ENCODE data around the gene HIBCH. TPM values are rescaled to one million over a fixed set of nuclear protein-coding genes. Genes with fewer than 3 reads are reported as not detected.

Gene HIBCH
- total and polyA plus RNA-seq, 2 of the 13 experiments (the other 11 are each of a cell fraction or from before 2014, with no cell fraction given), result 18.8 to 49.5 TPM

DNA sequence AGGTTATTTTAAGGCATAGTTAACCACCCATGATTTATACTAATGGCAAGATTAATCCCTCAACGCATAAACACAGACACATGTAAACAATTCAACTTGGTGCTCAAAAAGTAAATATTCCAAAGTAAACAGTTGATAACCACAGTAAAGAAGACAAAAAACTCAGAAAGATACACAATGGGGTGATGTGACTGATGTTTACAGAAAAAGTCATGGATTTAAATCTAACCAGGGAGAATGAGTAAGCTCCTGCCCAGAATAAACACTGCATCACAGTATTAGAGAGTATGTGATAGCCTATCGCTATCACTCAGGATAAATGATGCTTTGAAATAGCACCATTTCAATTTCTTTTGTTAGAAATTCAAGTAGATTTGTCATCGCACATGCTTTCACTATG is 49.3 kb downstream of the HIBCH start:
- POLR2A ChIA-PET, result no interaction called here
- Histone ChIP-seq H3K36me3 (replicated peaks in 1 of 2; ENCODE audit: control insufficient read depth in 1 of 2, insufficient read depth in 2 of 2, low read length in 2 of 2) (no peaks in the 10 kb centered on the region), H3K27me3 (ENCODE audit: control insufficient read depth in 1 of 2, insufficient read depth in 2 of 2, low read length in 2 of 2) (no peaks in the 10 kb centered on the region), H3K4me3 (replicated peaks in 1 of 3; ENCODE audit: insufficient read depth in 1 of 3, low read depth in 2 of 3, low read length in 3 of 3) (no peak overlapping the region), H3K27ac (ENCODE audit: extremely low read length, insufficient read depth, low read length) (no peak overlapping the region), H3K79me2 (ENCODE audit: insufficient read depth, low read length) (no peaks in the 10 kb centered on the region), H4K20me1 (ENCODE audit: insufficient read depth, low read length) (0 out of 2 replicates have a peak, but pooled peaks cover 4% of the 10 kb centered on the region), H3K4me1 (ENCODE audit: insufficient read depth, low read length) (peaks cover 15% of the 10 kb centered on the region; the same call in 1 of the 2 replicates), H3K9me3 (ENCODE audit: low read length) (no peaks in the 10 kb centered on the region), H2AFZ (ENCODE audit: low read length) (no peak overlapping the region), H3K9ac (ENCODE audit: insufficient read depth, low read depth, low read length) (no peak overlapping the region), H3K4me2 (ENCODE audit: low read depth, low read length) (no peak overlapping the region)
- no peak for FAIRE-seq
- BruUV-seq (replicated peaks), result no TSS peak
- in situ Hi-C loops (cut with HindIII; ENCODE audit: extremely low pct_ligation_motif_present, low pct_unique_long_range_greater_than_20kb), result no loop called here
- peak; percentile 72 for ATAC-seq
- CTCF ChIA-PET (ENCODE audit: low intra/inter-chr PET ratio, low total read pairs), result no interaction called here
- intact Hi-C loops (cut with micrococcal nuclease; ENCODE audit: unreplicated experiment), result no loop called here
- peak; percentile 56 for DNase-seq (ENCODE audit: low spot score)
- 76% methylated on average over 3 of the region's 3 CpGs for WGBS (ENCODE audit: low lambda C conversion rate)
- TF ChIP-seq, protein P1, sequence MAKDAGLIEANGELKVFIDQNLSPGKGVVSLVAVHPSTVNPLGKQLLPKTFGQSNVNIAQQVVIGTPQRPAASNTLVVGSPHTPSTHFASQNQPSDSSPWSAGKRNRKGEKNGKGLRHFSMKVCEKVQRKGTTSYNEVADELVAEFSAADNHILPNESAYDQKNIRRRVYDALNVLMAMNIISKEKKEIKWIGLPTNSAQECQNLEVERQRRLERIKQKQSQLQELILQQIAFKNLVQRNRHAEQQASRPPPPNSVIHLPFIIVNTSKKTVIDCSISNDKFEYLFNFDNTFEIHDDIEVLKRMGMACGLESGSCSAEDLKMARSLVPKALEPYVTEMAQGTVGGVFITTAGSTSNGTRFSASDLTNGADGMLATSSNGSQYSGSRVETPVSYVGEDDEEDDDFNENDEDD (CRISPR knock-in tag; IDR thresholded peaks at IDR 0.05; ENCODE audit: borderline replicate concordance), result no peak
- TF ChIP-seq, protein P2, sequence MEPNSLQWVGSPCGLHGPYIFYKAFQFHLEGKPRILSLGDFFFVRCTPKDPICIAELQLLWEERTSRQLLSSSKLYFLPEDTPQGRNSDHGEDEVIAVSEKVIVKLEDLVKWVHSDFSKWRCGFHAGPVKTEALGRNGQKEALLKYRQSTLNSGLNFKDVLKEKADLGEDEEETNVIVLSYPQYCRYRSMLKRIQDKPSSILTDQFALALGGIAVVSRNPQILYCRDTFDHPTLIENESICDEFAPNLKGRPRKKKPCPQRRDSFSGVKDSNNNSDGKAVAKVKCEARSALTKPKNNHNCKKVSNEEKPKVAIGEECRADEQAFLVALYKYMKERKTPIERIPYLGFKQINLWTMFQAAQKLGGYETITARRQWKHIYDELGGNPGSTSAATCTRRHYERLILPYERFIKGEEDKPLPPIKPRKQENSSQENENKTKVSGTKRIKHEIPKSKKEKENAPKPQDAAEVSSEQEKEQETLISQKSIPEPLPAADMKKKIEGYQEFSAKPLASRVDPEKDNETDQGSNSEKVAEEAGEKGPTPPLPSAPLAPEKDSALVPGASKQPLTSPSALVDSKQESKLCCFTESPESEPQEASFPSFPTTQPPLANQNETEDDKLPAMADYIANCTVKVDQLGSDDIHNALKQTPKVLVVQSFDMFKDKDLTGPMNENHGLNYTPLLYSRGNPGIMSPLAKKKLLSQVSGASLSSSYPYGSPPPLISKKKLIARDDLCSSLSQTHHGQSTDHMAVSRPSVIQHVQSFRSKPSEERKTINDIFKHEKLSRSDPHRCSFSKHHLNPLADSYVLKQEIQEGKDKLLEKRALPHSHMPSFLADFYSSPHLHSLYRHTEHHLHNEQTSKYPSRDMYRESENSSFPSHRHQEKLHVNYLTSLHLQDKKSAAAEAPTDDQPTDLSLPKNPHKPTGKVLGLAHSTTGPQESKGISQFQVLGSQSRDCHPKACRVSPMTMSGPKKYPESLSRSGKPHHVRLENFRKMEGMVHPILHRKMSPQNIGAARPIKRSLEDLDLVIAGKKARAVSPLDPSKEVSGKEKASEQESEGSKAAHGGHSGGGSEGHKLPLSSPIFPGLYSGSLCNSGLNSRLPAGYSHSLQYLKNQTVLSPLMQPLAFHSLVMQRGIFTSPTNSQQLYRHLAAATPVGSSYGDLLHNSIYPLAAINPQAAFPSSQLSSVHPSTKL (CRISPR knock-in tag; IDR thresholded peaks at IDR 0.05), result peak; percentile 83
- TF ChIP-seq CREM (IDR thresholded peaks at IDR 0.05) (0 out of 2 replicates have a peak, but pooled peaks have one; percentile 11), CREM (CRISPR knock-in tag; IDR thresholded peaks at IDR 0.05) (no peak), RBFOX2 (IDR thresholded peaks at IDR 0.05; ENCODE audit: low read depth, low read length) (no peak), FOXK2 (IDR thresholded peaks at IDR 0.05) (peak; percentile 53; the same call in 1 of the 2 replicates), REL (CRISPR knock-in tag; conservative IDR thresholded peaks at IDR 0.05) (no peak), PLRG1 (conservative IDR thresholded peaks at IDR 0.05) (no peak), CBX2 (IDR thresholded peaks at IDR 0.05; ENCODE audit: low read depth, low read length) (no peak), CBX2 (CRISPR knock-in tag; IDR thresholded peaks at IDR 0.05; ENCODE audit: low read depth) (no peak), ZNF75D (CRISPR knock-in tag; IDR thresholded peaks at IDR 0.05; ENCODE audit: borderline replicate concordance) (no peak), YEATS2 (CRISPR knock-in tag; IDR thresholded peaks at IDR 0.05; ENCODE audit: borderline replicate concordance) (no peak), ZNF333 (CRISPR knock-in tag; IDR thresholded peaks at IDR 0.05; ENCODE audit: borderline replicate concordance) (no peak), NFKBIZ (CRISPR knock-in tag; IDR thresholded peaks at IDR 0.05) (no peak), RFX1 (IDR thresholded peaks at IDR 0.05) (no peak), MIER3 (CRISPR knock-in tag; IDR thresholded peaks at IDR 0.05; ENCODE audit: borderline replicate concordance) (peak; percentile 78; the same call in 1 of the 2 replicates)
- TF ChIP-seq, protein P3, sequence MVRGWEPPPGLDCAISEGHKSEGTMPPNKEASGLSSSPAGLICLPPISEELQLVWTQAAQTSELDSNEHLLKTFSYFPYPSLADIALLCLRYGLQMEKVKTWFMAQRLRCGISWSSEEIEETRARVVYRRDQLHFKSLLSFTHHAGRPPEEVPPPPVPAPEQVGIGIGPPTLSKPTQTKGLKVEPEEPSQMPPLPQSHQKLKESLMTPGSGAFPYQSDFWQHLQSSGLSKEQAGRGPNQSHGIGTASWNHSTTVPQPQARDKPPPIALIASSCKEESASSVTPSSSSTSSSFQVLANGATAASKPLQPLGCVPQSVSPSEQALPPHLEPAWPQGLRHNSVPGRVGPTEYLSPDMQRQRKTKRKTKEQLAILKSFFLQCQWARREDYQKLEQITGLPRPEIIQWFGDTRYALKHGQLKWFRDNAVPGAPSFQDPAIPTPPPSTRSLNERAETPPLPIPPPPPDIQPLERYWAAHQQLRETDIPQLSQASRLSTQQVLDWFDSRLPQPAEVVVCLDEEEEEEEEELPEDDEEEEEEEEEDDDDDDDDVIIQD (CRISPR knock-in tag; IDR thresholded peaks at IDR 0.05; ENCODE audit: low read depth), result peak; percentile 34; the same call in 1 of the 2 replicates
- TF ChIP-seq, protein P4, sequence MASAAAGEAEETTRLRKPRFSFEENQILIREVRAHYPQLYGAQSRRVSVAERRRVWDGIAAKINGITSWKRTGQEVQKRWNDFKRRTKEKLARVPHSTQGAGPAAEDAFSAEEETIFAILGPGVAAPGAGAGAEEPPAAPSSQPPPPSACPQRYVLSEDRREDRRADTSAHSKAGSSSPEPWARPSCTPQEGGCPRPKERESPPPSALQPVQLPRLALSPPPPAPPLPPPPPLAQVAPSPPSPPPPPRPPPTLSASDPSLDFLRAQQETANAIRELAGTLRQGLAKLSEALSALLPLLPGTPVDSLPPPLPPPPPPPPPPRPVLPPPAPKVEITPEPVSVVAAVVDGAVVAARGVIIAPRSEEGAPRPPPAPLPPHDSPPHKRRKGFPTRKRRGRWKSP (CRISPR knock-in tag; IDR thresholded peaks at IDR 0.05), result no peak
- TF ChIP-seq, protein P5, sequence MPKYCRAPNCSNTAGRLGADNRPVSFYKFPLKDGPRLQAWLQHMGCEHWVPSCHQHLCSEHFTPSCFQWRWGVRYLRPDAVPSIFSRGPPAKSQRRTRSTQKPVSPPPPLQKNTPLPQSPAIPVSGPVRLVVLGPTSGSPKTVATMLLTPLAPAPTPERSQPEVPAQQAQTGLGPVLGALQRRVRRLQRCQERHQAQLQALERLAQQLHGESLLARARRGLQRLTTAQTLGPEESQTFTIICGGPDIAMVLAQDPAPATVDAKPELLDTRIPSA (CRISPR knock-in tag; IDR thresholded peaks at IDR 0.05; ENCODE audit: borderline replicate concordance), result no peak
